DND-41 (cell line): ENCODE measurements around the gene FGFBP1.

Source experiments
- EZH2 ChIP-seq: IDR thresholded peaks from 3 replicates; pipeline ENCODE4 v1.6.1; 2012; ENCODE audit warnings: borderline replicate concordance, low read depth, mild to moderate bottlenecking, moderate library complexity, low read length, inconsistent platforms; ENCODE audit not compliant: severe bottlenecking
- TF ChIP-seq, protein P1 (sequence below): IDR thresholded peaks from 2 replicates; pipeline ENCODE4 v1.5.1; 2012; ENCODE audit warnings: borderline replicate concordance, low read length, moderate library complexity, mild to moderate bottlenecking; ENCODE audit not compliant: poor library complexity, severe bottlenecking; ENCODE audit errors: extremely low read depth

GRCh38 chr4:15964159-15964558 lies 25.6 kb upstream of the FGFBP1 start:
- TF ChIP-seq, protein P1, sequence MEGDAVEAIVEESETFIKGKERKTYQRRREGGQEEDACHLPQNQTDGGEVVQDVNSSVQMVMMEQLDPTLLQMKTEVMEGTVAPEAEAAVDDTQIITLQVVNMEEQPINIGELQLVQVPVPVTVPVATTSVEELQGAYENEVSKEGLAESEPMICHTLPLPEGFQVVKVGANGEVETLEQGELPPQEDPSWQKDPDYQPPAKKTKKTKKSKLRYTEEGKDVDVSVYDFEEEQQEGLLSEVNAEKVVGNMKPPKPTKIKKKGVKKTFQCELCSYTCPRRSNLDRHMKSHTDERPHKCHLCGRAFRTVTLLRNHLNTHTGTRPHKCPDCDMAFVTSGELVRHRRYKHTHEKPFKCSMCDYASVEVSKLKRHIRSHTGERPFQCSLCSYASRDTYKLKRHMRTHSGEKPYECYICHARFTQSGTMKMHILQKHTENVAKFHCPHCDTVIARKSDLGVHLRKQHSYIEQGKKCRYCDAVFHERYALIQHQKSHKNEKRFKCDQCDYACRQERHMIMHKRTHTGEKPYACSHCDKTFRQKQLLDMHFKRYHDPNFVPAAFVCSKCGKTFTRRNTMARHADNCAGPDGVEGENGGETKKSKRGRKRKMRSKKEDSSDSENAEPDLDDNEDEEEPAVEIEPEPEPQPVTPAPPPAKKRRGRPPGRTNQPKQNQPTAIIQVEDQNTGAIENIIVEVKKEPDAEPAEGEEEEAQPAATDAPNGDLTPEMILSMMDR = no peak
- no peak for TF ChIP-seq EZH2
